ENCODE data around the gene NKIRAS1.

GRCh38 chr3:23885210-23885609 is 31.6 kb downstream of the NKIRAS1 start:
- TF ChIP-seq CSRNP3 (CRISPR knock-in tag; IDR thresholded peaks at IDR 0.05) (no peak), PATZ1 (CRISPR knock-in tag; IDR thresholded peaks at IDR 0.05; ENCODE audit: borderline replicate concordance) (no peak)

Data from SK-N-SH treated with all-trans-retinoic acid at 6 μM for 48 hours (cell line).